ENCODE data around the gene CCDC33.

Gene CCDC33

DNA sequence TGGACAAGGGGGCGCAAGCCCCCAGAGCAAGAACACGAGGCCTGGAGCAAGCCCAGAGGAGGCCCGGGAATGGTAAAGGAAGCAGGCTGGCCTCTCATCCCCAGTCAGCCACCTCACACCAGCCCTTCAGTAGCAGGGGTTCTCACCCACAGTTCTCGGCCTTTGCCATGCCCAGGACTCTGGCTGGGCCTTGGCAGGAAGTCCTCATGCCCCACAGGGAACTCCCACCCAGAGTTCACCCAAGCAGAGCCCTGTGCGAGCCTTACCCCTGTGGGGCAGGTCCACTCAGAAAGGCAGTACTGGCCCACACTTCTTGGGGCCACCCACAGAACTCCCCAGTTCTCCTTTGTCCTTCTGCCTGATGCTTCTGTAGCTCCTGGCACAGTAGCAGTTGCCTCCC, 101.0 kb downstream of the CCDC33 start:
- no peak overlapping the region for H3K4me3 ChIP-seq (ENCODE audit: low read length in 2 of 2)
- peaks cover 0 to 2% of the 10 kb centered on the region in 2 donors for H3K27me3 ChIP-seq (ENCODE audit: control insufficient read depth in 1 of 2, insufficient read depth in 2 of 2, low read length in 2 of 2)
- H3K4me1 ChIP-seq (ENCODE audit: control insufficient read depth, insufficient read depth, low read length): no peaks in the 10 kb centered on the region
- H3K9ac ChIP-seq (ENCODE audit: low read length in 2 of 2): no peak overlapping the region
- no peaks in the 10 kb centered on the region for H3K9me3 ChIP-seq (ENCODE audit: control insufficient read depth in 2 of 2, low read length in 2 of 2)
- no peaks in the 10 kb centered on the region for H3K36me3 ChIP-seq (ENCODE audit: control insufficient read depth in 2 of 2, insufficient read depth in 2 of 2, low read length in 2 of 2)
- no peak overlapping the region for H3K27ac ChIP-seq (ENCODE audit: low read length)

DNA sequence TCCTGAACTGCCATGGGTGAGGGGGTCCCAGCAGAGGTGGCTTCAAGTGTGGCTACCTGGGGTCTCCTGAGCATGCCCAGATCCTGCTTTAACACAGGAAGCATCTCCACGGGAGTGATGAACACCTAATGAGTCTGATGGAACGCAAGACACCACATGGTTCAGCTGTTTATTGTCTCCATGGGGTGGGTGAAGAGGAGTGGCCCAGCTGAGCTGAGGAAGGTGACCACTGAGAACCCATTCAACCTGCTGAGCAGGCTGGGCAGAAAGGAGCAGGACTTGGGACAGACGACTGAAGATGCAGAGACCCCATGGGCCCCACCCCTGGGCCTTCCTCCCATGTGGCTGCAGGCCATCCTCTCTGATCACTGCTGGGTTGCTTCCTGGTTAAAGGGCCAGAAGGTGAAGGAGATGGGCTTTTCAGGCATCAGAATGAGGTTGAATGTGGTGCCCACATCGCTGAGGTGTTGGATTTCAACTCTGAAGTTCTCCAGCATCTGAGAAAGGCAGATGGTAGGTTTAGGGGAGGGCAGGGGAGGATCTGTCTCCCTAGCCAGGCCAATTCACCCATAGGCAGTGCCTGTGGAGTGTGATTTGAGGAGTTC, 101.6 kb downstream of the CCDC33 start:
- Histone ChIP-seq H3K4me1 (ENCODE audit: control insufficient read depth, insufficient read depth, low read length) (no peaks in the 10 kb centered on the region), H3K27me3 (ENCODE audit: control insufficient read depth in 1 of 2, insufficient read depth in 2 of 2, low read length in 2 of 2) (peaks cover 0 to 2% of the 10 kb centered on the region in 2 donors), H3K36me3 (ENCODE audit: control insufficient read depth in 2 of 2, insufficient read depth in 2 of 2, low read length in 2 of 2) (no peaks in the 10 kb centered on the region), H3K9me3 (ENCODE audit: control insufficient read depth in 2 of 2, low read length in 2 of 2) (no peaks in the 10 kb centered on the region), H3K4me3 (ENCODE audit: low read length in 2 of 2) (no peak overlapping the region), H3K27ac (ENCODE audit: low read length) (no peak overlapping the region), H3K9ac (ENCODE audit: low read length in 2 of 2) (no peak overlapping the region)

GRCh38 chr15:74338676-74339075, 102.5 kb downstream of the CCDC33 start:
- no peak overlapping the region for H3K9ac ChIP-seq (ENCODE audit: low read length in 2 of 2)
- H3K9me3 ChIP-seq (ENCODE audit: control insufficient read depth in 2 of 2, low read length in 2 of 2): no peaks in the 10 kb centered on the region
- no peak overlapping the region for H3K4me3 ChIP-seq (ENCODE audit: low read length in 2 of 2)
- no peaks in the 10 kb centered on the region for H3K4me1 ChIP-seq (ENCODE audit: control insufficient read depth, insufficient read depth, low read length)
- H3K27me3 ChIP-seq (ENCODE audit: control insufficient read depth in 1 of 2, insufficient read depth in 2 of 2, low read length in 2 of 2): peaks cover 0 to 2% of the 10 kb centered on the region in 2 donors
- no peaks in the 10 kb centered on the region for H3K36me3 ChIP-seq (ENCODE audit: control insufficient read depth in 2 of 2, insufficient read depth in 2 of 2, low read length in 2 of 2)
- no peak overlapping the region for H3K27ac ChIP-seq (ENCODE audit: low read length)

DNA sequence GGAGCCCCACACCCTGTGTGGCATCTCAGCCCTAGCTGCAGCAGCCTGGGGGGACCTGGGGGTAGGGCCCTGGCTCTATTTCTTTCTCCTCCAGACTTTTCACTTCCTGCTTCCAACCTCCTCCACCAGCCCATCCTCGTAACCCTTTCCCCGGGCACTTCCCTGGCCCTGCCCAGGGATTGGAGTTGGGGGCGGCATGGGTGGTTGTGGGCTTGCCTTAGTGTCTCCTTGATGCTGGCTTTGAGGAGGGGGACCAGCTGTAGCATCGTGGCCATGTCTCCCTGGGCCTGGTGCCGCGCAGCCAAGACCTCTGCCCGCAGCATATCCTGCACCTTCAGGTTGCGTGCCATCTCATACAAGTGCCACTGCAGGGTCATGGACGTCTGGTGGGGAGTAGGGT, 103.2 kb downstream of the CCDC33 start:
- Histone ChIP-seq H3K9ac (ENCODE audit: low read length in 2 of 2) (no peak overlapping the region), H3K27me3 (ENCODE audit: control insufficient read depth in 1 of 2, insufficient read depth in 2 of 2, low read length in 2 of 2) (peaks cover 0 to 2% of the 10 kb centered on the region in 2 donors), H3K9me3 (ENCODE audit: control insufficient read depth in 2 of 2, low read length in 2 of 2) (no peaks in the 10 kb centered on the region), H3K36me3 (ENCODE audit: control insufficient read depth in 2 of 2, insufficient read depth in 2 of 2, low read length in 2 of 2) (no peaks in the 10 kb centered on the region), H3K4me1 (ENCODE audit: control insufficient read depth, insufficient read depth, low read length) (no peaks in the 10 kb centered on the region), H3K4me3 (ENCODE audit: low read length in 2 of 2) (no peak overlapping the region), H3K27ac (ENCODE audit: low read length) (no peak overlapping the region)

DNA sequence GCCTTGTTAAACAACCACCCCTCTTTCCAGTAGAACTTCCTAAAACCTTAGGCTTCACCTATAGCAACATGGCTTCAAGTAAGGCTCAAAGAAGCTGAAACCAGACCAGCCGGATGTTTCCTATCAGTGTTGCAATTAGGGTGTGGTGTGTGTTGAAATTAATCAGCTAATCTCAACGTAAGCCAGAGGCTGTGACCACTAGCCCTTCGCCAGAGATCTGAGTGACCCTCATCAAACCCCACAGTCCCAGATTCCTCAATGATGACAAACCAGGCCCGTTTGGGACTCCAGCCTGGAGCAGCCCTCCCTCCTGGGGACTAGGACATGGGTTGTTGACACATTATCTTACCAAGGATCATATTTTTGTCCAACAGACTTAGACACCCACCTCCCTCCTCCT, 104.0 kb downstream of the CCDC33 start:
- Histone ChIP-seq H3K27me3 (ENCODE audit: control insufficient read depth in 1 of 2, insufficient read depth in 2 of 2, low read length in 2 of 2) (peaks cover 0 to 4% of the 10 kb centered on the region in 2 donors), H3K27ac (ENCODE audit: low read length) (no peak overlapping the region), H3K36me3 (ENCODE audit: control insufficient read depth in 2 of 2, insufficient read depth in 2 of 2, low read length in 2 of 2) (no peaks in the 10 kb centered on the region), H3K4me3 (ENCODE audit: low read length in 2 of 2) (no peak overlapping the region), H3K9me3 (ENCODE audit: control insufficient read depth in 2 of 2, low read length in 2 of 2) (no peaks in the 10 kb centered on the region), H3K4me1 (ENCODE audit: control insufficient read depth, insufficient read depth, low read length) (no peaks in the 10 kb centered on the region), H3K9ac (ENCODE audit: low read length in 2 of 2) (no peak overlapping the region)

DNA sequence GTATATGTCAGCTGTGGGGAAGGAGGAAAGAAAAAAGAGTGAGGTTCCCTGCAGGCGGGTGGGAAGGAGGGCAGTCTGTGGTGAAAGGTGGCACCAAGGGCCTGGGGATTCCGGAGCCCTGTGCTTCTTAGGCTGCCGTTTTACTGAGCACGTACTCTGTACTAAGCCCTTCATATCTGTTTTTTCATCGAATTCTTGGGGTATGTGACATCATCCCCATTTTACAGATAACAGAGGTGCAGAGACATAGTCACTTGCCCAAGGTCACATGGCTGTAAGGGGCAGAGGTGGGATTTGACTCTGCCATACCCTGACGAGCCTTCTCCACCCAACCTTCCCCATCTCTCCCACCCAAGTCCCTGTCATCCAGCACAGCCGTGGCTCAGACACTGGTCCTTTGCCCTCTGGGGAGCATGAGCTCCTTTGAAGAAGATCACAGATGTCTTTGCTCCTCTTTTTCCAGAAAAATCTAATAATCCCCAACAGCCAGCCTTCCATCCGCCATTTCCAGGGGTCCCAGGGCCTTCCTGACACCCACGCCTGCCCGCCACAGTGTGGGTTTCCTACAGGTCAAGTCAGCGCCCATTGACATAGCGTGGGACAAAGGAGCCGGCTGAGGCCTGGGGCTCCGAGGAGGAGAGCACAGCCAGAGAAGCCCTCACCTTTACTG, 107.1 kb downstream of the CCDC33 start:
- Histone ChIP-seq H3K9ac (ENCODE audit: low read length in 2 of 2) (no peak overlapping the region), H3K36me3 (ENCODE audit: control insufficient read depth in 2 of 2, insufficient read depth in 2 of 2, low read length in 2 of 2) (no peaks in the 10 kb centered on the region), H3K4me1 (ENCODE audit: control insufficient read depth, insufficient read depth, low read length) (no peaks in the 10 kb centered on the region)

GRCh38 chr15:74343797-74344127, 107.6 kb downstream of the CCDC33 start:
- no peaks in the 10 kb centered on the region for H3K36me3 ChIP-seq (ENCODE audit: control insufficient read depth in 2 of 2, insufficient read depth in 2 of 2, low read length in 2 of 2)
- H3K27me3 ChIP-seq (ENCODE audit: control insufficient read depth in 1 of 2, insufficient read depth in 2 of 2, low read length in 2 of 2): peaks cover 0 to 5% of the 10 kb centered on the region in 2 donors
- H3K4me1 ChIP-seq (ENCODE audit: control insufficient read depth, insufficient read depth, low read length): no peaks in the 10 kb centered on the region
- no peak overlapping the region for H3K9ac ChIP-seq (ENCODE audit: low read length in 2 of 2)
- no peak overlapping the region for H3K27ac ChIP-seq (ENCODE audit: low read length)
- no peak overlapping the region for H3K4me3 ChIP-seq (ENCODE audit: low read length in 2 of 2)
- no peaks in the 10 kb centered on the region for H3K9me3 ChIP-seq (ENCODE audit: control insufficient read depth in 2 of 2, low read length in 2 of 2)

More for the DNA sequence above, 107.1 kb downstream of the CCDC33 start:
- Histone ChIP-seq H3K4me3 (ENCODE audit: low read length in 2 of 2) (no peak overlapping the region), H3K27me3 (ENCODE audit: control insufficient read depth in 1 of 2, insufficient read depth in 2 of 2, low read length in 2 of 2) (peaks cover 0 to 5% of the 10 kb centered on the region in 2 donors), H3K9me3 (ENCODE audit: control insufficient read depth in 2 of 2, low read length in 2 of 2) (no peaks in the 10 kb centered on the region), H3K27ac (ENCODE audit: low read length) (no peak overlapping the region)

- peaks cover 0 to 5% of the 10 kb centered on the region in 2 donors for H3K27me3 ChIP-seq (ENCODE audit: control insufficient read depth in 1 of 2, insufficient read depth in 2 of 2, low read length in 2 of 2)
- H3K4me1 ChIP-seq (ENCODE audit: control insufficient read depth, insufficient read depth, low read length): no peaks in the 10 kb centered on the region
- no peaks in the 10 kb centered on the region for H3K36me3 ChIP-seq (ENCODE audit: control insufficient read depth in 2 of 2, insufficient read depth in 2 of 2, low read length in 2 of 2)
- H3K9ac ChIP-seq (ENCODE audit: low read length in 2 of 2): no peak overlapping the region
- H3K27ac ChIP-seq (ENCODE audit: low read length): no peak overlapping the region
- no peak overlapping the region for H3K4me3 ChIP-seq (ENCODE audit: low read length in 2 of 2)
- H3K9me3 ChIP-seq (ENCODE audit: control insufficient read depth in 2 of 2, low read length in 2 of 2): no peaks in the 10 kb centered on the region
These were observed 108.9 kb downstream of the CCDC33 start for GRCh38 chr15:74345051-74345450.

GRCh38 chr15:74347757-74348250, 111.7 kb downstream of the CCDC33 start:
- no peaks in the 10 kb centered on the region for H3K36me3 ChIP-seq (ENCODE audit: control insufficient read depth in 2 of 2, insufficient read depth in 2 of 2, low read length in 2 of 2)

GRCh38 chr15:74349241-74349778, 113.2 kb downstream of the CCDC33 start:
- H3K9me3 ChIP-seq (ENCODE audit: control insufficient read depth in 2 of 2, low read length in 2 of 2): no peaks in the 10 kb centered on the region
- no peaks in the 10 kb centered on the region for H3K4me1 ChIP-seq (ENCODE audit: control insufficient read depth, insufficient read depth, low read length)
- peaks cover 3 to 8% of the 10 kb centered on the region in 2 donors for H3K27me3 ChIP-seq (ENCODE audit: control insufficient read depth in 1 of 2, insufficient read depth in 2 of 2, low read length in 2 of 2)
- no peak overlapping the region for H3K4me3 ChIP-seq (ENCODE audit: low read length in 2 of 2)
- H3K9ac ChIP-seq (ENCODE audit: low read length in 2 of 2): no peak overlapping the region
- H3K36me3 ChIP-seq (ENCODE audit: control insufficient read depth in 2 of 2, insufficient read depth in 2 of 2, low read length in 2 of 2): no peaks in the 10 kb centered on the region
- H3K27ac ChIP-seq (ENCODE audit: low read length): no peak overlapping the region

More at GRCh38 chr15:74347757-74348250, 111.7 kb downstream of the CCDC33 start:
- Histone ChIP-seq H3K4me3 (ENCODE audit: low read length in 2 of 2) (no peak overlapping the region), H3K27me3 (ENCODE audit: control insufficient read depth in 1 of 2, insufficient read depth in 2 of 2, low read length in 2 of 2) (peaks cover 3 to 8% of the 10 kb centered on the region in 2 donors), H3K4me1 (ENCODE audit: control insufficient read depth, insufficient read depth, low read length) (no peaks in the 10 kb centered on the region), H3K9ac (ENCODE audit: low read length in 2 of 2) (no peak overlapping the region), H3K9me3 (ENCODE audit: control insufficient read depth in 2 of 2, low read length in 2 of 2) (no peaks in the 10 kb centered on the region), H3K27ac (ENCODE audit: low read length) (no peak overlapping the region)
